GM12892 (cell line): ENCODE data around the gene KMT2A.

Experiments used
- POLR2A ChIP-seq: IDR thresholded peaks from 2 replicates; pipeline ENCODE4 v1.6.1; 2011; ENCODE audit warnings: low read depth, low read length, control low read depth
- POLR2AphosphoS5 ChIP-seq: IDR thresholded peaks from 2 replicates; pipeline ENCODE4 v1.6.1; 2011; ENCODE audit warnings: low read depth, low read length, control low read depth
- TAF1 ChIP-seq: IDR thresholded peaks from 2 replicates; pipeline ENCODE4 v1.6.1; 2011; ENCODE audit warnings: low read depth, mild to moderate bottlenecking, control low read depth, low read length, borderline replicate concordance

DNA sequence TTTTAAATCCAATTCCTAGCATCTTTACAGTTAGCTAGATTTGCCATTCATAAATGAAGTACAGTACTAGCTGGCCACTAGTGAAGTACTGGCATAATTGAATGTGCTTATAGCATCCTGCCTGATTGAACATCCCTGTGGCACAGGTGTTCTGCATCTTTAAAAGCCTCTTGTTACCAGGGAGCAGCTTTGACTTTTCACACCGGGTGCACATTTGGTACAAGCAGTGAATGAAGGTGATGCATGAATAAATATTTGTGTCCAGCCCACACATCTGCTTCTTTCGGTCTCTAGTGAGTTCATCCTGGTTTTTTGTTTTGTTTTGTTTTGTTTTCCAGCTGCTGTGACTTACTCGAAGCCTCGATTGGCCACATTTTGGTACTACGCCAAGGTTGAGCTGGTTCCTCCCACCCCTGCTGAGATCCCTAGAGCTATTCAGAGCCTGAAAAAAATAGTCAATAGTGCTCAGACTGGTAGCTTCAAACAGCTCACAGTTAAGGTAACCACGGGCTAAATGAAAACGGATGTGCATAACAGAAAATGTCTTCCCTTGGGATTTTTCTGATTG, 29.6 kb upstream of the KMT2A start:
- TF ChIP-seq TAF1 (no peak), POLR2AphosphoS5 (no peak), POLR2A (no peak)
